ENCODE results near the gene COMMD1.

DNA sequence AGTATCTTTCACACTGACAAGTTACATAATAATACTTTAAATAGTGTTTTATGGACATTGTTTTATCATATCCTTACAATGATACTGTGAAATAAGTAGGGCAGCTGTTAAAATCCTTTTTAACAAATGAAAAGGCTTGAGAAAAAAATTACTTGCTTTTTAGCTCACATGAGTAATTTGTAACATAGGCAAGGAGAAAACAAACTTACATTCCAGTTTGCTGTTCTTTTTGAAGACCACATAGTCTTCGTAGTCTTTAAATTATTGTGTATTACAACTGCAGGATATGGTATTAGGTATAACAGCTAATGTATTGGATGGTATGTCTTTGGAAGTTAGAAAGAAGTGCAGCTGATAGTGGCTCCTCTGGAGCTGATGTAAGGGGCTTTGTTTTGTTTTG is 130.8 kb downstream of the COMMD1 start:
- TF ChIP-seq, protein P1, sequence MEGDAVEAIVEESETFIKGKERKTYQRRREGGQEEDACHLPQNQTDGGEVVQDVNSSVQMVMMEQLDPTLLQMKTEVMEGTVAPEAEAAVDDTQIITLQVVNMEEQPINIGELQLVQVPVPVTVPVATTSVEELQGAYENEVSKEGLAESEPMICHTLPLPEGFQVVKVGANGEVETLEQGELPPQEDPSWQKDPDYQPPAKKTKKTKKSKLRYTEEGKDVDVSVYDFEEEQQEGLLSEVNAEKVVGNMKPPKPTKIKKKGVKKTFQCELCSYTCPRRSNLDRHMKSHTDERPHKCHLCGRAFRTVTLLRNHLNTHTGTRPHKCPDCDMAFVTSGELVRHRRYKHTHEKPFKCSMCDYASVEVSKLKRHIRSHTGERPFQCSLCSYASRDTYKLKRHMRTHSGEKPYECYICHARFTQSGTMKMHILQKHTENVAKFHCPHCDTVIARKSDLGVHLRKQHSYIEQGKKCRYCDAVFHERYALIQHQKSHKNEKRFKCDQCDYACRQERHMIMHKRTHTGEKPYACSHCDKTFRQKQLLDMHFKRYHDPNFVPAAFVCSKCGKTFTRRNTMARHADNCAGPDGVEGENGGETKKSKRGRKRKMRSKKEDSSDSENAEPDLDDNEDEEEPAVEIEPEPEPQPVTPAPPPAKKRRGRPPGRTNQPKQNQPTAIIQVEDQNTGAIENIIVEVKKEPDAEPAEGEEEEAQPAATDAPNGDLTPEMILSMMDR (IDR thresholded peaks at IDR 0.05; ENCODE audit: low read length), result no peak
- TF ChIP-seq EZH2 (optimal IDR thresholded peaks at IDR 0.05; ENCODE audit: low read depth, low read length), result no peak
